ENCODE data around the gene SHISA8. TPM values are rescaled to one million over a fixed set of nuclear protein-coding genes. Genes with fewer than 3 reads are reported as not detected.
A peak's percentile ranks its signal among the peaks of the same experiment; 100 is the strongest.

SHISA8 gene
- total and polyA plus RNA-seq, 2 of the 13 experiments (the other 11 are each of a cell fraction or from before 2014, with no cell fraction given), result not detected

DNA sequence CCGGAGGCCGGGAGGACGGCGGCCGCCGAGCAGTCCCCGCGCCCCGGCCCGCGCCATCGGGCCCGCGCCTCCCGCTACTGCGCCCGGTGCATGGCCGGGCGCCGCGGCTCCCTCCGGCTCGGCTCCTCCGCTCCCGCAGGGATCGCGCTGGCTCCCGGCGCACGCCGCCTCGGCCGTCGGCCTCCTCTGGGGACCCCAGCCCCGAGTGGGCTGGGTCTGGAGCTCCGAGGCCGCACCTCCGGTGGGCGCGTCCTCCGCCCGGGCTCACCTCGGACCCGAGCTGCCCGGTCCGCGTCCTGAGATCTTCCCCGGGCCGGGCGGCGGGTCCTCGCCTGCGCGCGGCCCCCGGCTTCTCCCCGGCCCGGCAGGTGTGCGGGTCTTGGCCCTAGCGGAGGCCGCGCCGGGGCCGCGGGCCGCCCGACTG, 251 bp downstream of the SHISA8 start:
- intact Hi-C loops (cut with micrococcal nuclease; ENCODE audit: unreplicated experiment) (no loop called here), in situ Hi-C loops (cut with HindIII; ENCODE audit: extremely low pct_ligation_motif_present, low pct_unique_long_range_greater_than_20kb) (no loop called here)
- ATAC-seq (no peak), FAIRE-seq (no peak), DNase-seq (ENCODE audit: low spot score) (no peak)
- H3K9me3 ChIP-seq (ENCODE audit: low read length), result no peaks in the 10 kb centered on the region
- TF ChIP-seq GZF1 (CRISPR knock-in tag; IDR thresholded peaks at IDR 0.05) (no peak), EZH2 (conservative IDR thresholded peaks at IDR 0.05; ENCODE audit: low read depth, low read length) (0 out of 2 replicates have a peak, but pooled peaks have one; percentile 16), SPEN (CRISPR knock-in tag; IDR thresholded peaks at IDR 0.05; ENCODE audit: low read depth) (no peak), HMG20B (CRISPR knock-in tag; conservative IDR thresholded peaks at IDR 0.05) (no peak), ZFP37 (CRISPR knock-in tag; IDR thresholded peaks at IDR 0.05; ENCODE audit: borderline replicate concordance) (no peak)
- ChIA-PET CTCF (ENCODE audit: low intra/inter-chr PET ratio, low total read pairs) (no interaction called here), POLR2A (no interaction called here)
- peak overlapping the region in 1 of 3 experiments; percentile 48; a peak in 1 of 6 replicates for H3K4me3 ChIP-seq (replicated peaks in 1 of 3; ENCODE audit: insufficient read depth in 1 of 3, low read depth in 2 of 3, low read length in 3 of 3)
- H3K27ac ChIP-seq (ENCODE audit: extremely low read length, insufficient read depth, low read length), result no peak overlapping the region
- H3K4me1 ChIP-seq (ENCODE audit: insufficient read depth, low read length), result peaks cover 27% of the 10 kb centered on the region
- H3K27me3 ChIP-seq (ENCODE audit: control insufficient read depth in 1 of 2, insufficient read depth in 2 of 2, low read length in 2 of 2), result peaks cover 29 to 79% of the 10 kb centered on the region in 2 experiments
- no peak overlapping the region for H3K9ac ChIP-seq (ENCODE audit: insufficient read depth, low read depth, low read length)
- peaks cover 16% of the 10 kb centered on the region; the same call in 1 of the 2 replicates for H4K20me1 ChIP-seq (ENCODE audit: insufficient read depth, low read length)
- H3K36me3 ChIP-seq (replicated peaks in 1 of 2; ENCODE audit: control insufficient read depth in 1 of 2, insufficient read depth in 2 of 2, low read length in 2 of 2), result no peaks in the 10 kb centered on the region
- no TSS peak for BruUV-seq (replicated peaks)
- 34% methylated on average over 11 of the region's 67 CpGs for WGBS (ENCODE audit: low lambda C conversion rate)
- H3K4me2 ChIP-seq (ENCODE audit: low read depth, low read length), result peak overlapping the region; percentile 42; the same call in 1 of the 2 replicates
- H2AFZ ChIP-seq (ENCODE audit: low read length), result no peak overlapping the region
- H3K79me2 ChIP-seq (ENCODE audit: insufficient read depth, low read length), result no peaks in the 10 kb centered on the region

DNA sequence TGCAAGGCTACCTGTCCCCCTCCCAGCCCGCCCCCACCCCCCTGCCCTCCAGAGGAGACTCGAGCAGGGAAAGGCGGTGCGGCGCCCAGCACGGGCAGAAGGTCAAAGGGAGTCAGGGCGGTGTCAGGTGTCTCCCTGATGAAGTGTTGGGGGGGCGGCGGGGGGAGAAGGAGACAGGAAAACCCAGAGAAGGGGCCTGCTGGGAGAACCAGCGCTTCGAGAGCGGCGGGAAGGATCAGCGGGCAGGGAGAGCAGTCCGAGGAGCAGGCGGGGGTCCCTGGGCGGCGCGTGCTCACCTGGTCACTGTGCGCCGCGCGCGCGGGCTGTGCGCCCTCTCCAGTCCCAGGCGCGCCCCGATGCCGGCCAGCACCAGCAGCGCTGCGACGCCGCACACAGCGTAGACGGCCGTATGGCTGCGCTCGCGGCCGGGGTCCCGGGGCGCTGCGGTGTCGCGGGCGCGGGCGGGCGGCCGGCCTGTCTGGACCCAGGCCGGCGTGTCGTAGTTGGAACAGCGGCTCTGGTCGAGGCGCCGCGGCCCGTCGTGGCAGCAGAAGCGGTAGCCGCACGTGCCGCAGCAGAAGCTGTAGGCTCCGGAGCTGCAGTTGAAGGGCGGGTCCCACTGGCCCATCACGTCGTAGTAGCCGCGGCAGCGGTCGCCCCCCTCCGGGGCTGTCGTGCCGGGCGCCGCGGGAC, 886 bp downstream of the SHISA8 start:
- no peak for ATAC-seq
- H3K27me3 ChIP-seq (ENCODE audit: control insufficient read depth in 1 of 2, insufficient read depth in 2 of 2, low read length in 2 of 2), result peaks cover 26 to 79% of the 10 kb centered on the region in 2 experiments
- peaks cover 21% of the 10 kb centered on the region for H3K4me1 ChIP-seq (ENCODE audit: insufficient read depth, low read length)
- in situ Hi-C loops (cut with HindIII; ENCODE audit: extremely low pct_ligation_motif_present, low pct_unique_long_range_greater_than_20kb) (no loop called here), intact Hi-C loops (cut with micrococcal nuclease; ENCODE audit: unreplicated experiment) (no loop called here)
- H3K27ac ChIP-seq (ENCODE audit: extremely low read length, insufficient read depth, low read length), result no peak overlapping the region
- H3K4me2 ChIP-seq (ENCODE audit: low read depth, low read length), result peak overlapping the region; percentile 7; the same call in 1 of the 2 replicates
- H3K79me2 ChIP-seq (ENCODE audit: insufficient read depth, low read length), result no peaks in the 10 kb centered on the region
- H4K20me1 ChIP-seq (ENCODE audit: insufficient read depth, low read length), result peaks cover 19% of the 10 kb centered on the region; the same call in 1 of the 2 replicates
- TF ChIP-seq ZNF644 (CRISPR knock-in tag; IDR thresholded peaks at IDR 0.05; ENCODE audit: low read depth) (no peak), BHLHE40 (IDR thresholded peaks at IDR 0.05; ENCODE audit: low read length) (0 out of 2 replicates have a peak, but pooled peaks have one; percentile 18), HNRNPLL (IDR thresholded peaks at IDR 0.05; ENCODE audit: low read depth, low read length, poor library complexity, severe bottlenecking) (peak; percentile 80), ZNF616 (CRISPR knock-in tag; IDR thresholded peaks at IDR 0.05; ENCODE audit: low read depth) (no peak)
- TF ChIP-seq, protein P1, sequence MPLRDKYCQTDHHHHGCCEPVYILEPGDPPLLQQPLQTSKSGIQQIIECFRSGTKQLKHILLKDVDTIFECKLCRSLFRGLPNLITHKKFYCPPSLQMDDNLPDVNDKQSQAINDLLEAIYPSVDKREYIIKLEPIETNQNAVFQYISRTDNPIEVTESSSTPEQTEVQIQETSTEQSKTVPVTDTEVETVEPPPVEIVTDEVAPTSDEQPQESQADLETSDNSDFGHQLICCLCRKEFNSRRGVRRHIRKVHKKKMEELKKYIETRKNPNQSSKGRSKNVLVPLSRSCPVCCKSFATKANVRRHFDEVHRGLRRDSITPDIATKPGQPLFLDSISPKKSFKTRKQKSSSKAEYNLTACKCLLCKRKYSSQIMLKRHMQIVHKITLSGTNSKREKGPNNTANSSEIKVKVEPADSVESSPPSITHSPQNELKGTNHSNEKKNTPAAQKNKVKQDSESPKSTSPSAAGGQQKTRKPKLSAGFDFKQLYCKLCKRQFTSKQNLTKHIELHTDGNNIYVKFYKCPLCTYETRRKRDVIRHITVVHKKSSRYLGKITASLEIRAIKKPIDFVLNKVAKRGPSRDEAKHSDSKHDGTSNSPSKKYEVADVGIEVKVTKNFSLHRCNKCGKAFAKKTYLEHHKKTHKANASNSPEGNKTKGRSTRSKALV (CRISPR knock-in tag; IDR thresholded peaks at IDR 0.05), result peak; percentile 96
- TF ChIP-seq, protein P2, sequence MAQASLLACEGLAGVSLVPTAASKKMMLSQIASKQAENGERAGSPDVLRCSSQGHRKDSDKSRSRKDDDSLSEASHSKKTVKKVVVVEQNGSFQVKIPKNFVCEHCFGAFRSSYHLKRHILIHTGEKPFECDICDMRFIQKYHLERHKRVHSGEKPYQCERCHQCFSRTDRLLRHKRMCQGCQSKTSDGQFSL (CRISPR knock-in tag; IDR thresholded peaks at IDR 0.05), result peak; percentile 56; the same call in 1 of the 2 replicates
- CTCF ChIA-PET (ENCODE audit: low intra/inter-chr PET ratio, low total read pairs), result no interaction called here
- BruUV-seq (replicated peaks), result no TSS peak
- 15% methylated on average over 12 of the region's 79 CpGs for WGBS (ENCODE audit: low lambda C conversion rate)
- no peak overlapping the region for H3K9ac ChIP-seq (ENCODE audit: insufficient read depth, low read depth, low read length)
- H3K9me3 ChIP-seq (ENCODE audit: low read length), result no peaks in the 10 kb centered on the region
- no peak overlapping the region for H2AFZ ChIP-seq (ENCODE audit: low read length)
- FAIRE-seq, result no peak
- no peak for DNase-seq (ENCODE audit: low spot score)
- POLR2A ChIA-PET, result no interaction called here
- H3K36me3 ChIP-seq (replicated peaks in 1 of 2; ENCODE audit: control insufficient read depth in 1 of 2, insufficient read depth in 2 of 2, low read length in 2 of 2), result no peaks in the 10 kb centered on the region
- no peak overlapping the region for H3K4me3 ChIP-seq (replicated peaks in 1 of 3; ENCODE audit: insufficient read depth in 1 of 3, low read depth in 2 of 3, low read length in 3 of 3)

Data from HepG2 (cell line).